Neural progenitor cell (in vitro differentiated cells): Measurements from ENCODE around the gene REXO1. TPM values are rescaled to one million over a fixed set of nuclear protein-coding genes. Genes with fewer than 3 reads are reported as not detected.

Experiments
- DNase-seq: peaks from one replicate; pipeline ENCODE4 v3.0.0-alpha.2; 2016; ENCODE audit warnings: low spot score
- H2AFZ ChIP-seq: fragments of 200-600 bp; sonication (generic); replicated peaks from 2 replicates; pipeline ENCODE4 v1.6.1; 2016; ENCODE audit warnings: antibody characterized with exemption
- H3F3A ChIP-seq: fragments of 200-600 bp; sonication (generic); 2 replicates; pipeline ENCODE4 v1.6.1; 2016; ENCODE audit warnings: antibody characterized with exemption, low read depth
- H3K27ac ChIP-seq: fragments of 200-600 bp; sonication (generic); 2 replicates; pipeline ENCODE4 v1.5.1; 2016; ENCODE audit warnings: mild to moderate bottlenecking
- H3K27me3 ChIP-seq: fragments of 200-600 bp; sonication (generic); 2 replicates; pipeline ENCODE4 v1.6.1; 2016; ENCODE audit warnings: mild to moderate bottlenecking, moderate library complexity
- H3K36me3 ChIP-seq: fragments of 200-600 bp; sonication (generic); 2 replicates; pipeline ENCODE4 v1.5.1; 2016
- H3K4me1 ChIP-seq: fragments of 200-600 bp; sonication (generic); 2 replicates; pipeline ENCODE4 v1.6.1; 2016; ENCODE audit warnings: mixed run types
- H3K4me2 ChIP-seq: fragments of 200-600 bp; sonication (generic); 2 replicates; pipeline ENCODE4 v1.6.1; 2016
- H3K4me3 ChIP-seq: fragments of 200-600 bp; sonication (generic); 2 replicates; pipeline ENCODE4 v1.5.1; 2016
- H3K79me2 ChIP-seq: fragments of 200-600 bp; sonication (generic); 2 replicates; pipeline ENCODE4 v1.6.1; 2016; ENCODE audit warnings: low read depth
- H3K9ac ChIP-seq: fragments of 200-600 bp; sonication (generic); 2 replicates; pipeline ENCODE4 v1.6.1; 2016
- H3K9me3 ChIP-seq: fragments of 200-600 bp; sonication (generic); 2 replicates; pipeline ENCODE4 v1.5.1; 2016; ENCODE audit warnings: low read depth
- H4K20me1 ChIP-seq: fragments of 200-600 bp; sonication (generic); 2 replicates; pipeline ENCODE4 v1.6.1; 2016; ENCODE audit warnings: low read depth
- H3K27ac Mint-ChIP-seq: 3 replicates; pipeline ENCODE4 v1.8.0; 2021; ENCODE audit warnings: mixed read lengths
- H3K27me3 Mint-ChIP-seq: 2 replicates; pipeline ENCODE4 v1.8.0; 2022; ENCODE audit warnings: low read depth, mild to moderate bottlenecking, inconsistent platforms, moderate library complexity, mixed read lengths; ENCODE audit not compliant: insufficient read depth
- H3K36me3 Mint-ChIP-seq: 3 replicates; pipeline ENCODE4 v1.8.0; 2021; ENCODE audit warnings: mixed read lengths
- H3K4me1 Mint-ChIP-seq: 3 replicates; pipeline ENCODE4 v1.8.0; 2021; ENCODE audit warnings: mixed read lengths
- H3K4me3 Mint-ChIP-seq: 3 replicates; pipeline ENCODE4 v1.8.0; 2021; ENCODE audit warnings: mild to moderate bottlenecking, moderate library complexity, mixed read lengths
- H3K9me3 Mint-ChIP-seq: 3 replicates; pipeline ENCODE4 v1.8.0; 2020; ENCODE audit warnings: mixed read lengths
- EZH2 ChIP-seq: fragments of 200-600 bp; sonication (generic); IDR thresholded peaks from 2 replicates; pipeline ENCODE4 v1.6.1; 2017; ENCODE audit warnings: antibody characterized with exemption, mild to moderate bottlenecking, moderate library complexity
- EZH2phosphoT487 ChIP-seq: fragments of 200-600 bp; sonication (generic); IDR thresholded peaks from 2 replicates; pipeline ENCODE4 v1.6.1; 2017; ENCODE audit warnings: antibody characterized with exemption
- total RNA-seq: library from RNA; depleted of rRNA; stranded (reverse); fragments of >200 nt; gene quantifications from 2 replicates; pipeline ENCODE4 v1.2.3, GENCODE V29; 2015; ENCODE audit warnings: low replicate concordance
- TF ChIP-seq, protein P1 (sequence below): fragments of 200-600 bp; sonication (generic); IDR thresholded peaks from 2 replicates; pipeline ENCODE4 v1.5.1; 2017; ENCODE audit warnings: antibody characterized with exemption, mild to moderate bottlenecking

Gene REXO1
- total RNA-seq, 1 donor from 2014 or later: 38.7 TPM

- Histone ChIP-seq H3F3A (peaks cover 2% of the 10 kb centered on the region), H3K4me1 (no peaks in the 10 kb centered on the region), H2AFZ (no peak overlapping the region), H3K4me2 (no peak overlapping the region), H3K27me3 (peaks cover 17% of the 10 kb centered on the region), H3K9ac (no peak overlapping the region), H3K79me2 (no peaks in the 10 kb centered on the region), H3K4me3 (no peak overlapping the region), H3K36me3 (no peaks in the 10 kb centered on the region), H3K27ac (no peak overlapping the region), H3K9me3 (no peaks in the 10 kb centered on the region), H4K20me1 (peaks cover 11% of the 10 kb centered on the region)
- H3K27me3 Mint-ChIP-seq: peaks cover 8% of the 10 kb centered on the region
- peak overlapping the region; percentile 38 for H3K4me3 Mint-ChIP-seq
- no peaks in the 10 kb centered on the region for H3K9me3 Mint-ChIP-seq
- no peak for TF ChIP-seq EZH2
- no peak for TF ChIP-seq EZH2phosphoT487
- TF ChIP-seq, protein P1, sequence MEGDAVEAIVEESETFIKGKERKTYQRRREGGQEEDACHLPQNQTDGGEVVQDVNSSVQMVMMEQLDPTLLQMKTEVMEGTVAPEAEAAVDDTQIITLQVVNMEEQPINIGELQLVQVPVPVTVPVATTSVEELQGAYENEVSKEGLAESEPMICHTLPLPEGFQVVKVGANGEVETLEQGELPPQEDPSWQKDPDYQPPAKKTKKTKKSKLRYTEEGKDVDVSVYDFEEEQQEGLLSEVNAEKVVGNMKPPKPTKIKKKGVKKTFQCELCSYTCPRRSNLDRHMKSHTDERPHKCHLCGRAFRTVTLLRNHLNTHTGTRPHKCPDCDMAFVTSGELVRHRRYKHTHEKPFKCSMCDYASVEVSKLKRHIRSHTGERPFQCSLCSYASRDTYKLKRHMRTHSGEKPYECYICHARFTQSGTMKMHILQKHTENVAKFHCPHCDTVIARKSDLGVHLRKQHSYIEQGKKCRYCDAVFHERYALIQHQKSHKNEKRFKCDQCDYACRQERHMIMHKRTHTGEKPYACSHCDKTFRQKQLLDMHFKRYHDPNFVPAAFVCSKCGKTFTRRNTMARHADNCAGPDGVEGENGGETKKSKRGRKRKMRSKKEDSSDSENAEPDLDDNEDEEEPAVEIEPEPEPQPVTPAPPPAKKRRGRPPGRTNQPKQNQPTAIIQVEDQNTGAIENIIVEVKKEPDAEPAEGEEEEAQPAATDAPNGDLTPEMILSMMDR: no peak
- H3K4me1 Mint-ChIP-seq: peaks cover 12% of the 10 kb centered on the region
- H3K27ac Mint-ChIP-seq: no peak overlapping the region
- DNase-seq: no peak
- no peaks in the 10 kb centered on the region for H3K36me3 Mint-ChIP-seq
These were observed 33.3 kb downstream of the REXO1 start for GRCh38 chr19:1814833-1815604.

- H3K36me3 ChIP-seq: no peaks in the 10 kb centered on the region
- H3K27me3 Mint-ChIP-seq: peaks cover 11% of the 10 kb centered on the region
- no peak overlapping the region for H3K27ac Mint-ChIP-seq
- no peaks in the 10 kb centered on the region for H3K36me3 Mint-ChIP-seq
- no peak overlapping the region for H3K9ac ChIP-seq
- no peak for TF ChIP-seq EZH2phosphoT487
- TF ChIP-seq EZH2: no peak
- TF ChIP-seq, protein P1: no peak
- no peaks in the 10 kb centered on the region for H3K4me1 ChIP-seq
- H3K4me3 ChIP-seq: no peak overlapping the region
- peaks cover 12% of the 10 kb centered on the region for H3K4me1 Mint-ChIP-seq
- H3K4me3 Mint-ChIP-seq: no peak overlapping the region
- H3K4me2 ChIP-seq: no peak overlapping the region
- no peaks in the 10 kb centered on the region for H3K9me3 ChIP-seq
- peaks cover 11% of the 10 kb centered on the region for H4K20me1 ChIP-seq
- H3K9me3 Mint-ChIP-seq: no peaks in the 10 kb centered on the region
- no peak overlapping the region for H3K27ac ChIP-seq
- no peak overlapping the region for H2AFZ ChIP-seq
- no peaks in the 10 kb centered on the region for H3K79me2 ChIP-seq
- peaks cover 2% of the 10 kb centered on the region for H3F3A ChIP-seq
- H3K27me3 ChIP-seq: peaks cover 17% of the 10 kb centered on the region
- DNase-seq: no peak
These were observed 33.9 kb downstream of the REXO1 start for GRCh38 chr19:1814391-1814790.

DNA sequence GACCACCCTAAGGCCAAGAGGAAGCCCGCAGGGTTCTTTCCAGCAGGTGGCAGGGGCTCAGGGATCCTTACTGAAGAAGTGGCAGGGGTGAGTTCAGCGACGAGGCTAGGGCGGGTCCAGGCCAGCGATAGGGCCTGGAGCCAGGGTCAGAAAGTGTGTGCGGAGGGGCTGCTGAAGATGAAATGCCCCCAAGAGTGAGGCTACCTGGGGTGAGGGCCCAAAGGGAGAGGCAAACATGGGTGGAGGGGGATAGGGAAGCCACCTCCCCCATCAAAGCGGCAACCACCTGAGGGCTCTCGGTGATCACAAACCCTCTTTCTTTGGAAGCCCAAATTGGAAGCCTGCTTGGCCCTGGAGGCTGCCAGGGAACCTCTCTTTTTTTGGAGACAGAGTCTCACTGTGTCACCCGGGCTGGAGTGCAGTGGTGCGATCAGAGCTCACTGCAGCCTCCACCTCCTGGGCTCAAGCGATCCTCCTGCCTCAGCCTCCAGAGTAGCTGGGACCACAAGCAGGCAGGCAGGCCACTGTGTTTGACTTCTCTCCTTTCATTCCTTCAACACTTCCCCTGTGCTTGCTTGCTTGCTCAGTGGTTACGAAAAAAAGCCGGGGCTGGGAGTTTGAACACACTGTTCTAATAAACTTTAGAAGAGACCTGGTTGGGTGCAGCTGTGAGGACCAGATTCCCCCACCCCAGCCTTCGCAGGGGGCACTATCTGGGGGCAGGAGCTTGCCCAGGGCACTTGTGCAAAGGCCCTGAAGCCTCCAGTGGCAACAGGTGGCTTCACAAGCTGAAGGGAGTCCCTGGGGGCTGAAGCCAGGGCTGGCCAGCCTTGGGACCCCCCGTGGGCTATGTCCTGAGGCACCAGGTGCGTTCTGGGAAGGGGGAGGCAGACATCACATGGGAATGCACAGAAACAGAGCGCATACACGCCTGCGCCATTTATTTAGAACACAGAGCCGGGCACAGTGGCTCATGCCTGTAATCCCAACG lies 34.8 kb downstream of the REXO1 start:
- Mint-ChIP-seq H3K4me1 (peaks cover 12% of the 10 kb centered on the region), H3K27me3 (peaks cover 16% of the 10 kb centered on the region), H3K27ac (peak overlapping the region; percentile 74), H3K9me3 (no peaks in the 10 kb centered on the region), H3K36me3 (no peaks in the 10 kb centered on the region), H3K4me3 (peak overlapping the region; percentile 91)
- peak overlapping the region; percentile 71 for H3K4me2 ChIP-seq
- peaks cover 2% of the 10 kb centered on the region for H3F3A ChIP-seq
- no peak overlapping the region for H2AFZ ChIP-seq
- H3K79me2 ChIP-seq: no peaks in the 10 kb centered on the region
- H3K27ac ChIP-seq: no peak overlapping the region
- H3K9ac ChIP-seq: no peak overlapping the region
- DNase-seq: no peak
- H3K9me3 ChIP-seq: no peaks in the 10 kb centered on the region
- H3K27me3 ChIP-seq: peaks cover 17% of the 10 kb centered on the region
- no peaks in the 10 kb centered on the region for H3K36me3 ChIP-seq
- peaks cover 11% of the 10 kb centered on the region for H4K20me1 ChIP-seq
- H3K4me1 ChIP-seq: no peaks in the 10 kb centered on the region
- no peak for TF ChIP-seq EZH2phosphoT487
- TF ChIP-seq, protein P1: no peak
- H3K4me3 ChIP-seq: peak overlapping the region; percentile 43
